GM06990 (cell line): Measurements from ENCODE around the gene GJB4.

Experiments
- DNase-seq: peaks from one replicate; pipeline ENCODE4 v3.0.0-alpha.2; 2011; ENCODE audit not compliant: insufficient read length; ENCODE audit errors: extremely low read depth
- H3K27me3 ChIP-seq: replicated peaks from 2 replicates; pipeline ENCODE4 v1.6.0; 2011; ENCODE audit warnings: low read length; ENCODE audit not compliant: control insufficient read depth, insufficient read depth
- H3K36me3 ChIP-seq: 2 replicates; pipeline ENCODE4 v1.5.1; 2011; ENCODE audit warnings: low read length; ENCODE audit not compliant: control insufficient read depth, insufficient read depth
- H3K4me3 ChIP-seq: replicated peaks from 2 replicates; pipeline ENCODE4 v1.5.1; 2011; ENCODE audit warnings: low read depth, mild to moderate bottlenecking, control low read depth, low read length
- CTCF ChIP-seq: IDR thresholded peaks from 2 replicates; pipeline ENCODE4 v1.5.1; 2011; ENCODE audit warnings: low read length, control low read depth, mild to moderate bottlenecking, inconsistent platforms; ENCODE audit not compliant: insufficient read depth, poor library complexity, severe bottlenecking

Gene GJB4

GRCh38 chr1:34714386-34714785 lies 45.2 kb upstream of the GJB4 start:
- no peak for TF ChIP-seq CTCF
- no peak for DNase-seq
- Histone ChIP-seq H3K27me3 (no peaks in the 10 kb centered on the region; the same call in 1 of the 2 replicates), H3K4me3 (no peak overlapping the region), H3K36me3 (no peaks in the 10 kb centered on the region)

DNA sequence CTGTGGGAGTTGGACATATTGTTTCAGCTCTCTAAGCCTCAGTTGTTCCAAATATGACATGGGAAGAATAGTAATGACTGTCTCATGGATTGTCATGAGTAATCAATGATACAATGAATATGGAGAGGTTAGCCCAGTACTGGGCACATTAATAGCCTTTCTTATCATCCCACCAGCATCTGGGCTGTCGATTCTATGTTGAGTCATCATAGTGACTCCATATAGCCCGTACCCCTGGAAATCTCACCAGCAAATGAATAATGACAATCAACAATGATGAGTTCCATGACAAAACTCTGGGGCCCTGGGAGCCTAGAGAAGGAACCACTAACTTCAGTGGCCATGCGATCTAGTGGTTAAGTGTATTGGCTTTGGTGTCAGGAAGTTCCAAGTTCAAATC lies 44.4 kb upstream of the GJB4 start:
- DNase-seq, result no peak
- Histone ChIP-seq H3K27me3 (no peaks in the 10 kb centered on the region; the same call in 1 of the 2 replicates), H3K4me3 (no peak overlapping the region), H3K36me3 (no peaks in the 10 kb centered on the region)
- TF ChIP-seq CTCF, result no peak

DNA sequence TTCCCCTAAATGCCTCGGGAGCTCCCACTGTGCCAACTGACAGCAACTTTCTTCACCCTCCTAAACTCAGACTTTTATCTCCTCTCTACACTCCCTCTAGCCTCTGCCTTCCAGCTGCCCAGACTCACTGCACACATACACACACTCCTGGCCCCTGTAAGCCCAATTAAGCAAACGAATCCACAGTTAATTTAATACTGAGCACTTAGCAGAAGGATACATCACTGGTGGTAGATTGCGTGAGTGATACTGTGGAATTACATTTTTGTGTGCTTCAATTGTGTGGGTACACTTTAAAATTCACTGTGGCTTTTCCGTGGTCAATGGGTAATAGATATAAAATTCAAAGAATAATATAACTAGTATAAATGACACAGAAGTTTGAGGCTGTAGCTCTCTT lies 38.3 kb upstream of the GJB4 start:
- no peak for TF ChIP-seq CTCF
- Histone ChIP-seq H3K4me3 (no peak overlapping the region), H3K27me3 (no peaks in the 10 kb centered on the region; the same call in 1 of the 2 replicates), H3K36me3 (no peaks in the 10 kb centered on the region)
- no peak for DNase-seq

DNA sequence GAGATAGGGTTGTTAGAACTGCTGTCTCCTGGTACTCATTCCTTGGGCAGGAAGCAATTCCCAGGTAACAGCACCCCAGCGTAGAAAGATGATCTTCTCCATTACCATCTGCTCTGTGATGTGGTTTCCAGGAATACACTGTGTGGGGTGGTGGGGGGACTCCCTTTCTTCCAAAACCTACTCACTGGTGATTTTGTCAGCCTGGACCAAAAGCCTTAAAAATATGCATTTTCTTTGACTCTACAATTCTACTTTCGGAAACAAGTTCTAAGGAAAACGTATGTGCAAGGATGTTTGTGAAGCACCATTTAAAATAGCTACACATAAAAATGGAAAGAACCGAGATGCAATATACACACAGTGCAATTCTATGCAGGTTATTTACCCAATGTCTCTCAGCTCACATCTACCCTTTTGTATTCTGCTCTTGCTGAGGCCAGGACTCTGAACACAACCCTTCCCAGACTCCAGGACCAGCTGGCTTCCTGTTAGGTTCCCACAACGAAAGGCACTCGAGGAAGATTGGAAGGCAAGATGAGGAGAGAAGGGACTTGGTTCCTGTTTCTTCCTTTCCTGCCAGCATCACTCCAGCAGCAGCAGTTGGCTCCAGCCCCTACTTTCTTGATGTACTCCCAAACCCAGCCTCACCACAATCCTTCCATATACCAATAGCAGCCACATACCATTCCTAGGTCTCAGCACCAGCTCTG lies 37.7 kb upstream of the GJB4 start:
- Histone ChIP-seq H3K27me3 (no peaks in the 10 kb centered on the region; the same call in 1 of the 2 replicates), H3K4me3 (no peak overlapping the region), H3K36me3 (no peaks in the 10 kb centered on the region)
- DNase-seq, result no peak
- no peak for TF ChIP-seq CTCF

- TF ChIP-seq CTCF, result no peak
- Histone ChIP-seq H3K27me3 (no peaks in the 10 kb centered on the region; the same call in none of the 2 replicates), H3K4me3 (no peak overlapping the region), H3K36me3 (no peaks in the 10 kb centered on the region)
- no peak for DNase-seq
These were observed 32.7 kb upstream of the GJB4 start for GRCh38 chr1:34726861-34727260.
